Germinal center (tissue), 1 donor: Measurements from ENCODE around the gene OBSCN.

Experiments used
- DNase-seq: peaks from one replicate; pipeline ENCODE4 v3.0.0; 2012; ENCODE audit warnings: mixed read lengths, low spot score

Gene OBSCN

DNA sequence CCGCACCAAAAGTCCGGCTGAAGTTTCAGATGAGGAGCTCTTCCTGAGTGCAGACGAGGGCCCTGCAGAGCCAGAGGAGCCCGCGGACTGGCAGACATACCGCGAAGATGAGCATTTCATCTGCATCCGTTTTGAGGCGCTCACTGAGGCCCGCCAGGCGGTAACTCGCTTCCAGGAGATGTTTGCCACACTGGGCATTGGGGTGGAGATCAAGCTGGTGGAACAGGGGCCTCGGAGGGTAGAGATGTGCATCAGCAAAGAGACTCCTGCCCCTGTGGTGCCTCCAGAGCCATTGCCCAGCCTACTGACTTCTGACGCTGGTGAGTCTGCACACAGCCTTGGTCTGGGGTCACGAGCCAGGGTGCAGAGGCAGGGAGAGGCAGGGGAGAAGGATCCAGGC is 114.1 kb downstream of the OBSCN start:
- DNase-seq, result no peak

DNA sequence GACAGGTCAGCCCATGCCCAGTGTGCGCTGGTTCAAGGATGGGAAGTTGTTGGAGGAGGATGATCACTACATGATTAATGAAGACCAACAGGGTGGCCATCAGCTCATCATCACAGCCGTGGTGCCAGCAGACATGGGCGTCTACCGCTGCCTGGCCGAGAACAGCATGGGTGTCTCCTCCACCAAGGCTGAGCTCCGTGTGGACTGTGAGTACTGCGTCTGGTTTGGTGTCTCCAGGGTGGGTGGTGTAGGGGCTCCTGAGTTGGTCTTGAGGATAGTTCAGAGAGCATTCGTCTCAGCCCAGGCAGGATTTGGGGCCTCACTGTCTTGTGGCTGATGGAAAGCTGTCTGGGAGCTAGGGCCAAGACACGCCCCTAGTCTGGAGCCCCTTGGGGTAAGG is 115.6 kb downstream of the OBSCN start:
- DNase-seq, result no peak

DNA sequence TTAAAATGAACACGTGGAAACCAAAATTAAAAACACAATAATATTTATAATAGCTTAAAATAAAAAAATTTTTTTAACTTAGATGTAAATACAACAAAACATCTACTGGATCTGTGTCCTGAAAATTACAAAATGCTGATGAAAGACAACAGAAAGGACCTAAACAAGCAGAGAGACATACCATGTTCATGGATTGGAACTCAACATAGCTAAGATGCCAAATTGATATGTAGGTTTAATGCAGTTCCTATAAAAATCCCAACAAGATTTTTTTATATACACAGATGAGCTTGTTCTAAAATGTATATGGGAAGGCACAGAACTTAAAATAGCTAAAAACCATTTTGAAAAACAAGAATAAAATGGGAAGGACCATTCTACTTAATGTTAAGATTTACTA is 117.4 kb downstream of the OBSCN start:
- DNase-seq, result no peak

DNA sequence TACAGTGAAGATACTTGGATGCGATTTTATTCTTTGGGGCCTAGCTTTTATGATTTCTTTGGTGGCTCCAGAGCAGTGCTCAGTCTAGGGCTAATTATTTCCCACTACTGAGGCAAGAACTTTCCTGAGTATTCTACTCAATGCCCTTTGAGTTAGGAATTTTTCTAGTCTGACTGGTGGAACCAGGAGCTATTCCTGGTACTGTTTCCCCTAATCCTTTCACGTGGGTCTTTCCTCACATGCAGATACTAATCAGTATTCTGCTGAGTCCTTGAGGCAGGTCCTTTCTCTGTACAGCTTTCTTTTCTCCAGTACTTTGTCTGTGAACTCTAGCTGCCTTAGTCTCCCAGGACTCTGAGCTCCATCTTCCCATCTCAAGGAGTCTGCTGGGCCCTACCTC is 122.0 kb downstream of the OBSCN start:
- DNase-seq, result no peak

DNA sequence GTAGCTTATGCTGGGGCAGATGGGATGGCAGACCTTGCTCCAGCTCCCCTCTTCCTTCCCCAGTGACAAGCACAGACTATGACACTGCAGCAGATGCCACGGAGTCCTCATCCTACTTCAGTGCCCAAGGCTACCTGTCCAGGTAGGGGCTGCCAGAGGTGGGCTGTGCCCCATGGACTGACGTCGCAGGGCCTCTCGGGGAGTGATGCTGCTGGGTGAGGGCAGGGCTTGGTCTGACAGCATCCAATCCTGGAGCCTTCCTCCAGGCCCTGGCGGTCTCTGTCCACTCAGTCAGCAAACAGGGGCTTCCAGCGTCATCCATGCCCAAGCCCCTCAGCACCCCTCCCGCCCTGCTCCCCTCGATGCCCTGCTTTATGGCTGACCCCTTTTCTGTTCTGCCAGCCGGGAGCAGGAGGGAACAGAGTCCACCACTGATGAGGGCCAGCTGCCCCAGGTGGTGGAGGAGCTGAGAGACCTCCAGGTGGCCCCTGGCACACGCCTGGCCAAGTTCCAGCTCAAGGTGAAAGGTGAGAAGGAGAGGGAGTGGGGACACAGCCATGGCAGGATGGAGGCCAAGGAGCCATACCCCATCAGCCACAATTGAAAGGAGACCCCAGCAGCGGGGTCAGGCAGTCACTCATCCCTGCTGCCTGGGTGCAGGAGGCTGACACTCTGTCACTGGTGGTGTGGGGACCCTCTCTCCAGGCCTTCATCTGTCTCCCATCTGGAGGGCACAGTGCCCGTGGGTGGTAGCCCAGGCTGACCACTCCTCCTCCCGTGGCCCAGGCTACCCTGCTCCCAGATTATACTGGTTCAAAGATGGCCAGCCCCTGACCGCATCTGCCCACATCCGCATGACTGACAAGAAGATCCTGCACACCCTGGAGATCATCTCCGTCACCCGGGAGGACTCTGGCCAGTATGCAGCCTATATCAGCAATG is 125.2 kb downstream of the OBSCN start:
- no peak for DNase-seq

DNA sequence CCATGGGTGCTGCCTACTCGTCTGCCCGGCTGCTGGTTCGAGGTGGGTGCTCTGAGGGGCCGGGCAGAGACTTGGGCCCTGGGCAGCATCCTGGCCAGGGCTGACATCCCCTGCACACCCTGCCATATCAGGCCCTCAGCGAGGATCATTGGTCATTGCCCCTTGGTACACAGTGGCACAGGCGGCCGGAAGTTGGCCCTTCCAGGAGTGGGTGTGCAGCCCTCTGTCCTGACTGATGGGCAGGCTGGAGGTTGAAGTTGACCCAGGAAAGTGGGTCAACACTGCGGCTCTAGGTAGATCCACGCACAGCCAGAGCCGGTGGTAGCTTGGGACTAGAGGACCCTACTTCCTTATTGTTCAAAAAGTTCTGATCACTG is 125.9 kb downstream of the OBSCN start:
- no peak for DNase-seq

DNA sequence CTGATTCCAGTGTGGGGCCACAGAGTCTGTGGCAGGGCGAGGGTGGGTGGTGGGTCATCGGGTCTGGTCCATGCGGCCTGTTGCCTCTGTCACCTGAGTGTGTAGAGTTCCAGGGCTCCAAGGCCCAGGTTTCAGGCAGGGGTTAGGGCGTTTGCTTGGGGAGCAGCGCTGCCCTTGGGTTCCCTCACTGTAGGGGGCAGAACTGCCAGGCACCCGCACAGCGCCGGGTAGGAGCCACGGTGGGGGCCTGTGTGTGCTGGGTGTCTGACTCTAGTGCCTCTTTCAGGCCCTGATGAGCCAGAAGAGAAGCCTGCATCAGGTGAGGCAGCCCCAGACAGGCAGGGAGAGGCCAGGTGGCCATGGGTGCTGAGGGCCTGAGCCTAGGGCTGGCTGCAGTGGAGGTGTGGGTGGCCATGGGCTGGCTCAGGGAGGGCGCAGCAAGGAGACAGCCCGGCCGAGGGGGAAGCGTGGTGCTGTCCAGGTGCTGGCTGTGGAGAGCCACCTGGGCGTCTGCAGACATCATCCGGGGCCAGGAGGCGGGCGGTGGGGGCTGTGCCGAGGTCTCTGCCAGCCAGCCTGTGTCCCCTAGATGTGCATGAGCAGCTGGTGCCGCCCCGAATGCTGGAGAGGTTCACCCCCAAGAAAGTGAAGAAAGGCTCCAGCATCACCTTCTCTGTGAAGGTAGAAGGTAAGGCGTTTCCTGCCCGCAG is 126.5 kb downstream of the OBSCN start:
- no peak for DNase-seq

DNA sequence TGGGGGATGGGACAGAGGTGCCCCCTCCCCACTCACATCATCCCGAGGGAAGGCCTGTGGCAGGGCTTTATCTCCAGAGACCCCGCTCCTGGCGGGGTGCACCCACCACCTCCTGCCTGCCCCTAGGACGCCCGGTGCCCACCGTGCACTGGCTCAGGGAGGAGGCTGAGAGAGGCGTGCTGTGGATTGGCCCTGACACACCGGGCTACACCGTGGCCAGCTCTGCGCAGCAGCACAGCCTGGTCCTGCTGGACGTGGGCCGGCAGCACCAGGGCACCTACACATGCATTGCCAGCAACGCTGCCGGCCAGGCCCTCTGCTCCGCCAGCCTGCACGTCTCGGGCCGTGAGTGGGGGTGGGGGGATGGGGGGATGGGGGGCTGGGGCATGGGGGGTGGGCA is 127.1 kb downstream of the OBSCN start:
- DNase-seq, result no peak

DNA sequence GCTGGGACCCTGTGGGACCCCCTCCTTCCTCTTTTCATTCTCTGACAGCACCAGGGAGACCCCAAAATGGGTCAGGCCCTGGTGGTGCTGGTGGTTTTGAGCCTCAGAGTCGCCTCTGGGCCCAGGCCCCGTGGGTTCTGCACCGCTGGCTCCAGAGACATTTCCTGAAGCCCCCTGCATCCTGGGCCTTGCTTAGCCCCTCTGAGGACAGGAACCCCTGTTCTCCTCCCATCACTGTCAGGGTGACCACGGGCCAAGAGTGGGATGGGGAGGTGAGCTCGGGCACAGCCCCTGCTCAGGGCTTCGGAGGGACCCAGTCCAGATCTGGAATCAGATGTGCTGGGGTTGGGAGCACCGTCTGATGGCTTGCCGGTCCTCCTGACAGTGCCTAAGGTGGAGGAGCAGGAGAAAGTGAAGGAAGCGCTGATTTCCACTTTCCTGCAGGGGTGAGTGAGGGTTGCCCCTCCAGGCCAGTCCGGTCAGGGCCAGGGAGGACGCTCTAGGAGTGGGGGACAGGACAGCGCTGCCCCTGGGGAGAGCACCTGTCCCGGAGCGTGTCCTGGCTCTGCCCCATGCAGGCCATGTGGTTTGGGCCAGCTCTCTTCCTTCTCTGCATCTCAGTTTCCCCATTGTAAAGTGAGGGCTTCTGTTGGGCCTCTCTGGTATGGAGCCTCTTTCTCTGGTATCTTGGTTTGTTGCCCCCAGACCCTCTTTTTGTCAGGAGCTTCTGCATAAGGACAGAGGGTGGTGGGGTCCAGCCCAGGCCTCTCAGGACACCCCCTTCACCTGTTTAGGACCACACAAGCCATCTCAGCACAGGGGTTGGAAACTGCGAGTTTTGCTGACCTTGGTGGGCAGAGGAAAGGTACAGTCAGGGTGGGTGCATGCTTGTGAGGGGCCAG is 127.8 kb downstream of the OBSCN start:
- DNase-seq, result no peak

DNA sequence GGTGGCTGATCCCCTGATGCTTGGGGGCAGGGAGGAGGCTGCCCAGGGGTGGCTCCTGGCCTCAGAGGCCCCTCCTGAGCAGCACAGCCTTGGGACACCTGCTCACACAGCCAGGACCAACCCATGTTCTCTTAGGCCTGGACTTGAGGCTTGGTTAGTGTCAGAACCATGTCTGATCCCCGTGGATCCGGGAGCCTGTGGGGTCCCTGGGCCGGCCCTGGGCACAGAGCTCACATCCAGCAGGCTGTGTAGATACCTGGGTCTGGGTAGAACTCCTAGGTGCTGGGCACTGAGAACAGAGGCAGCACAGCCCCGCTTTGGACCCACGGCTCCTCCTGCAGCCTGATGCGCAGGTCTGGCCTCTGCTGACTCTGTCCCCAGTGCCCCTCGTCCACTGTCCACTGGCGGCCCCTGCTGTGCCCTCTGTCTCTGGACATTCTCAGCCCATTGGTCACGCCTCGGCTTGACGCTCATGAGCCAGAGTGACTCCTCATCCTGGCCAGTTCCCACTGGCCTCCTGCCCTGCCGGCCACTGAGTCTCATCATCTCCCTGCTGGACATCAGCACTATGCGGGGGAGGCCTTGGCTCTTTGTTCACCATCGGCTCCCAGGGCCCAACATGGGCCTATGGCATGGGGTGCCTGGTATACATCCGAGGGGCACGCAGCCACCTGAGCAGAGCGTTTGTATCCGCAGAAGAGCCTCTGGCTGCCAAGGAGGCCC is 128.6 kb downstream of the OBSCN start:
- DNase-seq, result no peak

DNA sequence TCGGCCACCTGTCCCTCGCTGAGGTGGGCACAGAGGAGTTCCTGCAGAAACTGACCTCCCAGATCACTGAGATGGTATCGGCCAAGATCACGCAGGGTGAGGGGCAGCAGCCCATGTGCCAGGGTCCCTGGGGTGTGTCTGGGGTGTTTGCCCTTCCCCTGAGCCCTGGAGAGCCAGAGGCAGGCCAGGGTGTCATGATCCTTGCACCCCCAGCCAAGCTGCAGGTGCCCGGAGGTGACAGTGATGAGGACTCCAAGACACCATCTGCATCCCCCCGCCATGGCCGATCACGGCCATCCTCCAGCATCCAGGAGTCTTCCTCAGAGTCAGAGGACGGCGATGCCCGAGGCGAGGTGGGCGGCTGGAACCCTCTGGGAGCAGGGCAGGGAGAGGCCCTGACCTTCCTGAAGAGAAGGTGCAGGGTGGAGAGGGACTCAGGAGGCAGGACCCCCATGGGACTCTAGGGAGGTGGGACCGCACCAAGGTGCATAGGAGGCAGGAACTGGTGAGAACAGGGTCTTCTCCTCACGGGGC is 129.3 kb downstream of the OBSCN start:
- DNase-seq, result no peak

DNA sequence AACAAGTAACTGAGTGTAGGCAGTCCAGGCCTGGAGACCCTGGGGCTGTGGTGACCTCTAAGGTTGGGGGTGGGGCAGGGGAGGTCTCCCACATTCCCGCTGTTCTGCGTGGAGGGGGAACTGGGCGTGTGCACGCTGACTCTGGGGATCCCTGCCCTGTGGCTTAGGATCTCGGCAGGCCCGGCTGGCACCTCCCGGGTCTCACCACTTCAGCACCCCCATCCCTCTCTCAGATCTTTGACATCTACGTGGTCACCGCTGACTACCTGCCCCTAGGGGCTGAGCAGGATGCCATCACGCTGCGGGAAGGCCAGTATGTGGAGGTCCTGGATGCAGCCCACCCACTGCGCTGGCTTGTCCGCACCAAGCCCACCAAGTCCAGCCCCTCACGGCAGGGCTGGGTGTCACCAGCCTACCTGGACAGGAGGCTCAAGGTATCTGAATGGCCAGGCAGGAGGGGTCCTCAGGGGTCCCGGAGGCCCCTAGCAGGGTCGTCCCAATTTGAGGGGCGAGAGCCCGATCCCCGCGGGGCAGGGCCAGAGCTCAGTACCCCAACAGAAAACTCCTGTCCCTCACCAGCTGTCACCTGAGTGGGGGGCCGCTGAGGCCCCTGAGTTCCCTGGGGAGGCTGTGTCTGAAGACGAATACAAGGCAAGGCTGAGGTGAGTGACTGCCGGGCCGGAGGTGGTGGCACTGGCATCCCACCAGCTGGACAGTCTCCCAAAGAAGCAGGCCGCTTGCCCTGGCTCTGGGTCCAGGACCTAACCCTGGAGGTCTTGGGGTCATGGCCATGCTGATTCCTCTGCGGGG is 130.1 kb downstream of the OBSCN start:
- DNase-seq, result no peak

DNA sequence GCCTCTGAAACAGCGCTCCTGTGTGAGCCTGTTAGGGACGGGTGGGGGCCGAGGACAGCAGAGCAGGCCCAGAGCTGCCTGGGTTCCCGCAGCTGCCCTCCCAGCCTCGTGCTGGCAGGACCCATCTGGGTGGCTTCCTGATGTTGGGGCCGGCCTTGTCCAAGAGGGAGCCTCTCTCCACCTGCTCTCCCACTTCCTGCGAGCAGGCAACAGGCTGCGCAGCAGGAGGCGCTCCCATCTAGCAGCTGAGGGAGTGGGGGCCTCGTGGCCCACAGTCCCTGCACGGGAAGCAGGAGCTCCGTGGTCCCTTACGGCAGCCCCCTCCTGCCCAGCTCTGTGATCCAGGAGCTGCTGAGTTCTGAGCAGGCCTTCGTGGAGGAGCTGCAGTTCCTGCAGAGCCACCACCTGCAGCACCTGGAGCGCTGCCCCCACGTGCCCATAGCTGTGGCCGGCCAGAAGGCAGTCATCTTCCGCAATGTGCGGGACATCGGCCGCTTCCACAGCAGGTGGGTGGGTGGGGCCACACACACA is 130.7 kb downstream of the OBSCN start:
- DNase-seq, result no peak

DNA sequence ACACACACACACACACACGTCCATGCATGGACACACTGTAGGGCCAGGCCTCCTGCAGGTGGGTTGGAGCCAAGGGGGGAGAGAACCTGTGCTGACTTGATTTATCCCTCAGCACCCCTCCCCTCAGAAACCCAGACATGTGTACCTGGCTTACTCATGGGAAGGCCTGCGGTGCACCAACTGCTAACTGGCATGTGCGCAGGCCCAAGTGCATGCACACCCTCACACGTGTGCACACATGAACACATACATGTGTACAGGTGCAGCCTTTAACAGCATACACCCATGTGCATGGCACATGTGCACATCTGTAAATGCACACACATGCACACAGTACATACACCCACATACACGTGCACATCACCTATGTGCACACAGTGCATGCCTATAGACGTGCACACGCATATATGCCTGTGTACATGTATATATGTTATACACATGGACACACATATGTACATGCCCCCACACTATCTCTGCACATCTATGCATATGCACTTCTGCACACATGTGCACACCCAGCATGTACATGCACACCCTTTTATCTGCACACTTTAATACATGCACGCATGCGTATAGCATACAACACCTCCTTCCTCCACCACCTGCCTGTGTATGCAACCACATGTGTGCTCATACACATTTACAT is 131.3 kb downstream of the OBSCN start:
- DNase-seq, result no peak

DNA sequence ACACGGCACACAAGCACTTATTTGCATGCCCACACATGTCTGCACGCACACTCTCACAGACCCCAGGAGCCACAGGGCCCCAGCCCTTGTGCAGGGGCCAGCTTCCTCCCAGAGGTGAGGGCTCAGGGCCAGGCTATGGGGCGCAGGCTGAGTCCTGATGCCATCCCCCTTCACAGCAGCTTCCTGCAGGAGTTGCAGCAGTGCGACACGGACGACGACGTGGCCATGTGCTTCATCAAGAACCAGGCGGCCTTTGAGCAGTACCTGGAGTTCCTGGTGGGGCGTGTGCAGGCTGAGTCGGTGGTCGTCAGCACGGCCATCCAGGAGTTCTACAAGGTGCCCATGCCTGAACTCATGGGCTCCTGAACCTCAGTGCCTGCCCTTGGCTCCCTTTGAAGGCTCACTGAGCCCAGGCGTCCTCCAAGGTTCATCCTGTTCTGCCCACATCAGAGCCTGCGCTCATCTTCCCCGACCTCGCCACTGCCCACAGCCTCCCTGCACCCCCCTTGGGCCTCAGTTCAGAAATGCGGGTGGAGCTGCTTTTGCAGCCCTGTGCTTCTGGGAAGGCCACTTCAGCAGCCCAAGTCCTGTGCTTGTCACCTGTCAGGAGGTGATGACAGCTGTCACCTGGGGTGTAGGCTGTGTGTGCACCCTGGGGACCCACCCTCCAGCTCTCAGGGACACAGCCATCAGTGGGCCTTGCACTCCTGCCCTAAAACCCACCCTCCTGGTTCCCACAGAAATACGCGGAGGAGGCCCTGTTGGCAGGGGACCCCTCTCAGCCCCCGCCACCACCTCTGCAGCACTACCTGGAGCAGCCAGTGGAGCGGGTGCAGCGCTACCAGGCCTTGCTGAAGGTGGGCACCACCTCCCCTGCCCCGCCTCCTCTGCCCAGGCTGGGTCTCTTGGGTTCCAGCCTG is 132.2 kb downstream of the OBSCN start:
- no peak for DNase-seq

DNA sequence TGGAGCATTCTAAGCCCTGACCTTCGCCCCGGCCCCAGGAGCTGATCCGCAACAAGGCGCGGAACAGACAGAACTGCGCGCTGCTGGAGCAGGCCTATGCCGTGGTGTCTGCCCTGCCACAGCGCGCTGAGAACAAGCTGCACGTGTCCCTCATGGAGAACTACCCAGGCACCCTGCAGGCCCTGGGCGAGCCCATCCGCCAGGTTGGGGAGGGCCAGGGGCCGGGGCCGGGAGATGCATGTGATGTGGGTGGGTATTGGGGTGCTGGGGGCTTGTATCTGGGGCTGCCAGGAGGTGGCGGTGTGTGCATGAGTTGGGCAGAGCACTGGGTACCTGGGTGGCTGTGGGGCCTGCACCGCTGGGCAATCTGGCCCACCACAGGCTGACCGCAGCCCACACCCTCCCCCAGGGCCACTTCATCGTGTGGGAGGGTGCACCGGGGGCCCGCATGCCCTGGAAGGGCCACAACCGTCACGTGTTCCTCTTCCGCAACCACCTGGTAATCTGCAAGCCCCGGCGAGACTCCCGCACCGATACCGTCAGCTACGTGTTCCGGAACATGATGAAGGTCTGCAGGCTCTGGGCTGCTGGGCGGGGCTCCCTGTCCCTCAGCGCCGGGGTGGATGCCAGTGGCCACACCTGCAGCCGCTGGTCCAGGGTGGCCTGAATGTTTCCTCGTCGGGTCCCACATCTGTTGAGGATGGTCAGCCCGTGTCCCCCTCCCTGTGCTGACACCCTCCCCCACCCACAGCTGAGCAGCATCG is 133.0 kb downstream of the OBSCN start:
- DNase-seq, result no peak

DNA sequence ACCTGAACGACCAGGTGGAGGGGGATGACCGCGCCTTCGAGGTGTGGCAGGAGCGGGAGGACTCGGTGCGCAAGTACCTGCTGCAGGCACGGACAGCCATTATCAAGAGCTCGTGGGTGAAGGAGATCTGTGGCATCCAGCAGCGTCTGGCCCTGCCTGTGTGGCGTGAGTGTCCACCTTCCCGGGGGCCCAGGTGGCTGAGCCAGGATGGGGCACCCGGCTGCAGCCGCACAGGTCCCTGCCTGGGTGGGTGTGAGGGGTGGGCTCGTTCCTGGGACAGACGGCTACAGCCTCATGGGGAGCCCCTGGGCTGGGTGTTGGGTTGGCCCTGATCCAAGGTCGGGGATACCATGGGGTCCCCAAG is 133.6 kb downstream of the OBSCN start:
- DNase-seq, result no peak
